ENCODE data around the gene SAMM50.

GRCh38 chr22:44030702-44031082, 75.5 kb downstream of the SAMM50 start:
- TF ChIP-seq, protein P1, sequence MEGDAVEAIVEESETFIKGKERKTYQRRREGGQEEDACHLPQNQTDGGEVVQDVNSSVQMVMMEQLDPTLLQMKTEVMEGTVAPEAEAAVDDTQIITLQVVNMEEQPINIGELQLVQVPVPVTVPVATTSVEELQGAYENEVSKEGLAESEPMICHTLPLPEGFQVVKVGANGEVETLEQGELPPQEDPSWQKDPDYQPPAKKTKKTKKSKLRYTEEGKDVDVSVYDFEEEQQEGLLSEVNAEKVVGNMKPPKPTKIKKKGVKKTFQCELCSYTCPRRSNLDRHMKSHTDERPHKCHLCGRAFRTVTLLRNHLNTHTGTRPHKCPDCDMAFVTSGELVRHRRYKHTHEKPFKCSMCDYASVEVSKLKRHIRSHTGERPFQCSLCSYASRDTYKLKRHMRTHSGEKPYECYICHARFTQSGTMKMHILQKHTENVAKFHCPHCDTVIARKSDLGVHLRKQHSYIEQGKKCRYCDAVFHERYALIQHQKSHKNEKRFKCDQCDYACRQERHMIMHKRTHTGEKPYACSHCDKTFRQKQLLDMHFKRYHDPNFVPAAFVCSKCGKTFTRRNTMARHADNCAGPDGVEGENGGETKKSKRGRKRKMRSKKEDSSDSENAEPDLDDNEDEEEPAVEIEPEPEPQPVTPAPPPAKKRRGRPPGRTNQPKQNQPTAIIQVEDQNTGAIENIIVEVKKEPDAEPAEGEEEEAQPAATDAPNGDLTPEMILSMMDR (IDR thresholded peaks at IDR 0.05), result no peak
- no peak for TF ChIP-seq EZH2 (IDR thresholded peaks at IDR 0.05)
- no peak for TF ChIP-seq EZH2phosphoT487 (IDR thresholded peaks at IDR 0.05)
